H1 (cell line): Measurements from ENCODE around the gene OR2AJ1. TPM values are rescaled to one million over a fixed set of nuclear protein-coding genes. Genes with fewer than 3 reads are reported as not detected.

Experiments
- CTCF ChIA-PET: fragments of 300-600 bp; sonication (Branson Sonifier 250); formaldehyde crosslinking; loops from one replicate; lab custom pipeline; 2021; ENCODE audit not compliant: partially characterized antibody; lab: Charles Lee
- POLR2A ChIA-PET: fragments of 300-600 bp; sonication (Branson Sonifier 250); formaldehyde crosslinking; loops from one replicate; lab custom pipeline; 2021; ENCODE audit warnings: inconsistent platforms; ENCODE audit not compliant: partially characterized antibody; lab: Charles Lee
- DNase-seq, 2 experiments: peaks; one replicate each; pipeline versions ENCODE4 v3.0.0 to v3.0.0-alpha.2; 2010 to 2022; ENCODE audit warnings: low spot score in 2 of 2, low read depth in 1 of 2, mixed read lengths in 1 of 2
- FAIRE-seq: peaks from 2 replicates; lab custom pipeline; 2011; peaks lifted over from hg19 to GRCh38; lab: Jason Lieb, UNC
- H2AFZ ChIP-seq: 2 replicates; pipeline ENCODE4 v1.8.1; 2012; ENCODE audit warnings: low read length, inconsistent platforms
- H2AK5ac ChIP-seq: 2 replicates; pipeline ENCODE4 v1.6.1; 2013; ENCODE audit warnings: low read depth, low read length
- H2BK120ac ChIP-seq: replicated peaks from 2 replicates; pipeline ENCODE3; 2013; ENCODE audit warnings: low read depth, low read length, inconsistent platforms
- H2BK12ac ChIP-seq: 2 replicates; pipeline ENCODE4 v1.6.1; 2013; ENCODE audit warnings: low read depth, low read length
- H2BK15ac ChIP-seq: 2 replicates; pipeline ENCODE4 v1.6.1; 2013; ENCODE audit warnings: low read length
- H2BK20ac ChIP-seq: 2 replicates; pipeline ENCODE4 v1.6.1; 2013; ENCODE audit warnings: low read length
- H2BK5ac ChIP-seq: 2 replicates; pipeline ENCODE4 v1.6.1; 2013; ENCODE audit warnings: low read depth, low read length
- H3K14ac ChIP-seq: 2 replicates; pipeline ENCODE4 v1.6.1; 2013; ENCODE audit warnings: inconsistent platforms; ENCODE audit not compliant: insufficient read length
- H3K18ac ChIP-seq: 2 replicates; pipeline ENCODE4 v1.6.1; 2013; ENCODE audit warnings: low read length; ENCODE audit errors: extremely low read depth
- H3K23ac ChIP-seq: 2 replicates; pipeline ENCODE4 v1.6.1; 2013; ENCODE audit warnings: inconsistent platforms; ENCODE audit not compliant: insufficient read length
- H3K23me2 ChIP-seq: 2 replicates; pipeline ENCODE4 v1.6.1; 2013; ENCODE audit warnings: low read depth, low read length
- H3K27ac ChIP-seq: 2 replicates; pipeline ENCODE4 v1.6.1; 2011; ENCODE audit warnings: low read depth, low read length, inconsistent platforms
- H3K27me3 ChIP-seq, 4 experiments: replicated peaks in 1 of 4; 1 replicate in 1 of 4; 2 replicates in 3 of 4; pipeline versions ENCODE4 v1.6.1 to v1.8.1; 2011 to 2013; ENCODE audit warnings: low read length in 3 of 4, mild to moderate bottlenecking in 3 of 4, inconsistent platforms in 2 of 4, mixed read lengths in 2 of 4, moderate library complexity in 1 of 4; ENCODE audit not compliant: control insufficient read depth in 3 of 4, insufficient read depth in 3 of 4; ENCODE audit errors: extremely low read depth in 1 of 4
- H3K36me3 ChIP-seq, 4 experiments: 2 replicates each; pipeline versions ENCODE4 v1.6.1 to v1.8.1; 2011 to 2013; ENCODE audit warnings: mild to moderate bottlenecking in 4 of 4, low read length in 3 of 4, moderate library complexity in 2 of 4, control low read depth in 1 of 4, inconsistent platforms in 1 of 4; ENCODE audit not compliant: insufficient read depth in 4 of 4, control insufficient read depth in 2 of 4
- H3K4ac ChIP-seq: replicated peaks from 2 replicates; pipeline ENCODE3; 2013; ENCODE audit warnings: low read length, low read depth, mixed read lengths, inconsistent platforms; ENCODE audit not compliant: insufficient read length
- H3K4me1 ChIP-seq, 4 experiments: replicated peaks in 1 of 4; 1 replicate in 1 of 4; 2 replicates in 3 of 4; pipeline versions ENCODE4 v1.6.1 to v1.8.1; 2011 to 2013; ENCODE audit warnings: low read length in 3 of 4, inconsistent platforms in 2 of 4, mixed read lengths in 1 of 4; ENCODE audit not compliant: insufficient read depth in 4 of 4, control insufficient read depth in 3 of 4
- H3K4me2 ChIP-seq, 2 experiments: 2 replicates each; pipeline versions ENCODE4 v1.6.1 to v1.8.1; 2011 to 2013; ENCODE audit warnings: low read depth in 2 of 2, low read length in 2 of 2, control low read depth in 1 of 2, inconsistent platforms in 1 of 2, mild to moderate bottlenecking in 1 of 2; ENCODE audit not compliant: insufficient read depth in 1 of 2
- H3K4me3 ChIP-seq, 4 experiments: fragments of 200-600, 300-600 bp in 1 of 4; sonication (generic), shearing (Covaris generic), sonication (Bioruptor Twin) in 1 of 4; 2 replicates each; pipeline versions ENCODE4 v1.5.1 to v1.8.1; 2011 to 2016; ENCODE audit warnings: low read length in 4 of 4, low read depth in 3 of 4, control low read depth in 2 of 4, inconsistent platforms in 2 of 4, mild to moderate bottlenecking in 2 of 4, mixed read lengths in 1 of 4, moderate library complexity in 1 of 4; ENCODE audit not compliant: insufficient read depth in 2 of 4; ENCODE audit errors: extremely low read depth in 1 of 4
- H3K56ac ChIP-seq: replicated peaks from 2 replicates; pipeline ENCODE3; 2013; ENCODE audit warnings: low read depth, mild to moderate bottlenecking, mixed read lengths, low read length, inconsistent platforms; ENCODE audit not compliant: insufficient read length
- H3K79me1 ChIP-seq: 2 replicates; pipeline ENCODE4 v1.6.1; 2013; ENCODE audit warnings: low read depth, low read length, control low read depth
- H3K79me2 ChIP-seq, 2 experiments: 2 replicates each; pipeline versions ENCODE4 v1.6.1 to v1.8.1; 2012 to 2013; ENCODE audit warnings: low read length in 2 of 2, mild to moderate bottlenecking in 2 of 2, inconsistent platforms in 1 of 2; ENCODE audit not compliant: insufficient read depth in 2 of 2, control insufficient read depth in 1 of 2
- H3K9ac ChIP-seq, 4 experiments: replicated peaks in 1 of 4; 1 replicate in 1 of 4; 2 replicates in 3 of 4; pipeline versions ENCODE4 v1.6.1 to v1.8.1; 2011 to 2013; ENCODE audit warnings: low read depth in 3 of 4, low read length in 3 of 4, control low read depth in 2 of 4, mild to moderate bottlenecking in 2 of 4, moderate library complexity in 2 of 4, inconsistent platforms in 1 of 4; ENCODE audit errors: extremely low read depth in 1 of 4
- H3K9me3 ChIP-seq, 2 experiments: 2 replicates each; pipeline versions ENCODE4 v1.6.1 to v1.8.1; 2012 to 2013; ENCODE audit warnings: mild to moderate bottlenecking in 2 of 2, moderate library complexity in 2 of 2, control low read depth in 1 of 2, inconsistent platforms in 1 of 2, low read depth in 1 of 2, low read length in 1 of 2, mixed read lengths in 1 of 2; ENCODE audit not compliant: insufficient read depth in 2 of 2
- H4K20me1 ChIP-seq, 2 experiments: replicated peaks in 1 of 2; 2 replicates each; pipeline versions ENCODE3 to v1.8.1; 2011 to 2013; ENCODE audit warnings: inconsistent platforms in 2 of 2, low read length in 2 of 2, mild to moderate bottlenecking in 1 of 2; ENCODE audit not compliant: insufficient read depth in 2 of 2, control insufficient read depth in 1 of 2
- H4K5ac ChIP-seq: 2 replicates; pipeline ENCODE4 v1.6.1; 2013; ENCODE audit warnings: low read length, low read depth, mixed read lengths, inconsistent platforms; ENCODE audit not compliant: insufficient read length
- H4K8ac ChIP-seq: 2 replicates; pipeline ENCODE4 v1.8.0; 2013; ENCODE audit warnings: mild to moderate bottlenecking, moderate library complexity, low read length, inconsistent platforms; ENCODE audit not compliant: insufficient read depth; ENCODE audit errors: extremely low read depth
- H4K91ac ChIP-seq: replicated peaks from 2 replicates; pipeline ENCODE3; 2013; ENCODE audit warnings: low read length, mixed read lengths, inconsistent platforms; ENCODE audit not compliant: insufficient read length
- ASH2L ChIP-seq: fragments of 200-600, 300-600 bp; sonication (generic); IDR thresholded peaks from one replicate; pipeline ENCODE4 v1.7.1; 2017; ENCODE audit warnings: low read length
- CBX8 ChIP-seq: fragments of 300-800, 300-1000 bp; sonication (generic); IDR thresholded peaks from 2 replicates; pipeline ENCODE4 v1.7.1; 2016; ENCODE audit warnings: low read depth, low read length, borderline replicate concordance
- CREB1 ChIP-seq: IDR thresholded peaks from 2 replicates; pipeline ENCODE4 v1.6.1; 2012; ENCODE audit warnings: inconsistent platforms
- EZH2 ChIP-seq: fragments of 200-600 bp; sonication (generic); IDR thresholded peaks from 2 replicates; pipeline ENCODE4 v1.7.1; 2012; ENCODE audit warnings: low read depth, mild to moderate bottlenecking, moderate library complexity, low read length, inconsistent platforms; ENCODE audit not compliant: severe bottlenecking
- HDAC2 ChIP-seq, 2 experiments: fragments of 300-600 bp in 1 of 2; sonication (generic) in 1 of 2; IDR thresholded peaks; 2 replicates each; pipeline ENCODE4 v1.6.1; 2011 to 2012; ENCODE audit warnings: low read depth in 2 of 2, low read length in 2 of 2, mild to moderate bottlenecking in 2 of 2, moderate library complexity in 2 of 2, borderline replicate concordance in 1 of 2, inconsistent platforms in 1 of 2
- KDM5A ChIP-seq: fragments of 200-600 bp; IDR thresholded peaks from 2 replicates; pipeline ENCODE4 v1.7.1; 2012; ENCODE audit warnings: mild to moderate bottlenecking, low read length, inconsistent platforms, mixed read lengths
- SIRT6 ChIP-seq: IDR thresholded peaks from one replicate; pipeline ENCODE4 v1.7.1; 2012; ENCODE audit warnings: low read length, inconsistent platforms
- SIX5 ChIP-seq: IDR thresholded peaks from 2 replicates; pipeline ENCODE4 v1.6.1; 2011; ENCODE audit warnings: mild to moderate bottlenecking, low read depth, low read length
- SRF ChIP-seq: IDR thresholded peaks from 2 replicates; pipeline ENCODE4 v1.6.1; 2011; ENCODE audit warnings: mild to moderate bottlenecking, low read depth, low read length, moderate library complexity
- TAF7 ChIP-seq: optimal IDR thresholded peaks from 2 replicates; pipeline ENCODE3; 2011; ENCODE audit warnings: low read depth, mild to moderate bottlenecking, inconsistent platforms, low read length, moderate library complexity, borderline replicate concordance
- YY1 ChIP-seq: IDR thresholded peaks from 2 replicates; pipeline ENCODE4 v1.6.1; 2011; ENCODE audit warnings: low read depth, mild to moderate bottlenecking, low read length
- ZNF274 ChIP-seq: IDR thresholded peaks from 2 replicates; pipeline ENCODE4 v1.7.0; 2012; ENCODE audit warnings: low read length, borderline replicate concordance; ENCODE audit errors: extremely low read depth
- WGBS, 2 experiments: shearing (Covaris generic) in 1 of 2; methylation state at CpG; one replicate each; pipeline versions ENCODE4 v1.1.6 to v1.1.7; 2013 to 2015; ENCODE audit warnings: low lambda C conversion rate in 2 of 2, mixed read lengths in 2 of 2, inconsistent platforms in 1 of 2, low coverage in 1 of 2, missing lambda C conversion rate in 1 of 2; ENCODE audit not compliant: insufficient replicate concordance in 2 of 2, insufficient coverage in 1 of 2, insufficient read length in 1 of 2; ENCODE audit errors: extremely low coverage in 1 of 2, missing lambda C conversion rate in 1 of 2; 5-methylcytosine and 5-hydroxymethylcytosine counted together
- polyA plus RNA-seq, 7 experiments: library from polyadenylated mRNA; depleted of rRNA in 3 of 7; stranded (reverse) in 5 of 7; unstranded in 2 of 7; fragments of >200 nt in 5 of 7; fragments of 200-250 nt in 2 of 7; gene quantifications; 1 replicate in 5 of 7; 2 replicates in 1 of 7; 4 replicates in 1 of 7; pipeline versions ENCODE4 v1.2.1 to v1.2.3, GENCODE V29; 2011 to 2013; ENCODE audit warnings: missing spikeins in 2 of 7, mixed read lengths in 2 of 7
- total RNA-seq: library from RNA; stranded (reverse); fragmentation: NEBNext Ultra II Directional; extraction: Animal tissue kit (Norgen Biotek cat#: 25700); gene quantifications from 2 replicates; pipeline ENCODE4 v1.2.1, GENCODE V29; 2021
- TF ChIP-seq, protein P1 (sequence below): IDR thresholded peaks from 2 replicates; pipeline ENCODE4 v1.6.1; 2012; ENCODE audit warnings: low read length, inconsistent platforms
- TF ChIP-seq, protein P2 (sequence below): IDR thresholded peaks from 2 replicates; pipeline ENCODE4 v1.6.1; 2012; ENCODE audit warnings: inconsistent platforms

Gene OR2AJ1
- total and polyA plus RNA-seq, 2 of the 8 experiments (the other 6 are each of a cell fraction or from before 2014, with no cell fraction given), result not detected

DNA sequence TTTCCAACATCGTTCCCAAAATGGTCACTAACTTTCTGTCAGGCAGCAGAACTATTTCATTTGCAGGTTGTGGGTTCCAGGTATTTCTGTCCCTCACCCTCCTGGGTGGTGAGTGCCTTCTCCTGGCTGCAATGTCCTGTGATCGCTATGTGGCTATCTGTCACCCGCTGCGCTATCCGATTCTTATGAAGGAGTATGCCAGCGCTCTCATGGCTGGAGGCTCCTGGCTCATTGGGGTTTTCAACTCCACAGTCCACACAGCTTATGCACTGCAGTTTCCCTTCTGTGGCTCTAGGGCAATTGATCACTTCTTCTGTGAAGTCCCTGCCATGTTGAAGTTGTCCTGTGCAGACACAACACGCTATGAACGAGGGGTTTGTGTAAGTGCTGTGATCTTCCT, 9.3 kb downstream of the OR2AJ1 start:
- Histone ChIP-seq H3K23ac (no peak overlapping the region), H2BK5ac (no peak overlapping the region), H3K23me2 (no peaks in the 10 kb centered on the region), H4K91ac (no peak overlapping the region), H4K5ac (no peak overlapping the region), H4K20me1 (no peaks in the 10 kb centered on the region), H2BK120ac (no peak overlapping the region), H3K4me1 (no peaks in the 10 kb centered on the region), H3K36me3 (no peaks in the 10 kb centered on the region), H3K18ac (no peak overlapping the region), H2BK12ac (no peak overlapping the region), H3K79me1 (no peaks in the 10 kb centered on the region), H2BK15ac (no peak overlapping the region), H2AFZ (no peak overlapping the region), H3K4me3 (no peak overlapping the region), H3K4ac (no peak overlapping the region), H2BK20ac (no peak overlapping the region), H2AK5ac (no peak overlapping the region), H3K79me2 (no peaks in the 10 kb centered on the region), H4K8ac (no peak overlapping the region), H3K27me3 (no peaks in the 10 kb centered on the region), H3K56ac (no peak overlapping the region), H3K27ac (no peak overlapping the region), H3K4me2 (no peak overlapping the region), H3K14ac (no peak overlapping the region), H3K9me3 (peaks cover 59 to 63% of the 10 kb centered on the region in 2 experiments), H3K9ac (no peak overlapping the region)
- WGBS, 2 experiments, result 91% methylated on average over 8 of the region's 8 CpGs; no CpG with 5 or more reads in 1 of the 2 experiments
- CTCF ChIA-PET, result no interaction called here
- POLR2A ChIA-PET, result no interaction called here
- DNase-seq (no peak), FAIRE-seq (no peak)
- TF ChIP-seq, protein P1, sequence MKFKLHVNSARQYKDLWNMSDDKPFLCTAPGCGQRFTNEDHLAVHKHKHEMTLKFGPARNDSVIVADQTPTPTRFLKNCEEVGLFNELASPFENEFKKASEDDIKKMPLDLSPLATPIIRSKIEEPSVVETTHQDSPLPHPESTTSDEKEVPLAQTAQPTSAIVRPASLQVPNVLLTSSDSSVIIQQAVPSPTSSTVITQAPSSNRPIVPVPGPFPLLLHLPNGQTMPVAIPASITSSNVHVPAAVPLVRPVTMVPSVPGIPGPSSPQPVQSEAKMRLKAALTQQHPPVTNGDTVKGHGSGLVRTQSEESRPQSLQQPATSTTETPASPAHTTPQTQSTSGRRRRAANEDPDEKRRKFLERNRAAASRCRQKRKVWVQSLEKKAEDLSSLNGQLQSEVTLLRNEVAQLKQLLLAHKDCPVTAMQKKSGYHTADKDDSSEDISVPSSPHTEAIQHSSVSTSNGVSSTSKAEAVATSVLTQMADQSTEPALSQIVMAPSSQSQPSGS, result no peak
- TF ChIP-seq KDM5A (no peak), TAF7 (no peak), ASH2L (no peak), EZH2 (no peak), YY1 (no peak), ZNF274 (no peak), CBX8 (no peak), HDAC2 (IDR thresholded peaks at IDR 0.05; ENCODE audit: borderline replicate concordance in 1 of 2, low read depth in 2 of 2, low read length in 2 of 2) (no peak), SIX5 (no peak), SIRT6 (no peak), CREB1 (no peak), SRF (no peak)
- TF ChIP-seq, protein P2, sequence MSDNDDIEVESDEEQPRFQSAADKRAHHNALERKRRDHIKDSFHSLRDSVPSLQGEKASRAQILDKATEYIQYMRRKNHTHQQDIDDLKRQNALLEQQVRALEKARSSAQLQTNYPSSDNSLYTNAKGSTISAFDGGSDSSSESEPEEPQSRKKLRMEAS, result no peak
